NCI-H1694 (cell line): ENCODE measurements around the gene AGMO.

Experiments used
- DNase-seq: peaks from one replicate; lab custom pipeline; 2025; lab: John Stamatoyannopoulos, UW

Gene AGMO

GRCh38 chr7:15397159-15397550, 164.7 kb downstream of the AGMO start:
- DNase-seq, result no peak

GRCh38 chr7:15396210-15397158, 165.3 kb downstream of the AGMO start:
- DNase-seq, result no peak

- no peak for DNase-seq
These were observed 172.7 kb downstream of the AGMO start for GRCh38 chr7:15389073-15389472.

GRCh38 chr7:15378494-15379145, 183.2 kb downstream of the AGMO start:
- DNase-seq, result no peak

- DNase-seq, result no peak
These were observed 185.2 kb downstream of the AGMO start for GRCh38 chr7:15376600-15376999.

- no peak for DNase-seq
These were observed 191.4 kb downstream of the AGMO start for GRCh38 chr7:15370441-15370840.

- DNase-seq, result no peak
These were observed 193.2 kb downstream of the AGMO start for GRCh38 chr7:15368653-15369052.

GRCh38 chr7:15367897-15368296, 193.9 kb downstream of the AGMO start:
- no peak for DNase-seq

GRCh38 chr7:15358112-15358511, 203.7 kb downstream of the AGMO start:
- no peak for DNase-seq

GRCh38 chr7:15352421-15353206, 209.2 kb downstream of the AGMO start:
- no peak for DNase-seq

- no peak for DNase-seq
These were observed 216.6 kb downstream of the AGMO start for GRCh38 chr7:15345216-15345615.

- DNase-seq, result no peak
These were observed 220.0 kb downstream of the AGMO start for GRCh38 chr7:15341817-15342216.

- DNase-seq, result no peak
These were observed 225.7 kb downstream of the AGMO start for GRCh38 chr7:15336146-15336545.

GRCh38 chr7:15335390-15335789, 226.4 kb downstream of the AGMO start:
- no peak for DNase-seq

GRCh38 chr7:15334536-15335263, 227.1 kb downstream of the AGMO start:
- DNase-seq, result no peak

- DNase-seq, result no peak
These were observed 228.9 kb downstream of the AGMO start for GRCh38 chr7:15332956-15333355.

- no peak for DNase-seq
These were observed 230.9 kb downstream of the AGMO start for GRCh38 chr7:15330943-15331342.

GRCh38 chr7:15327001-15327400, 234.8 kb downstream of the AGMO start:
- DNase-seq, result no peak

- DNase-seq, result peak; percentile 50
These were observed 235.7 kb downstream of the AGMO start for GRCh38 chr7:15326044-15326644.

- no peak for DNase-seq
These were observed 238.3 kb downstream of the AGMO start for GRCh38 chr7:15323550-15323949.

GRCh38 chr7:15317215-15317614, 244.6 kb downstream of the AGMO start:
- no peak for DNase-seq
